ENCODE data around the gene SIVA1.

SIVA1 gene

DNA sequence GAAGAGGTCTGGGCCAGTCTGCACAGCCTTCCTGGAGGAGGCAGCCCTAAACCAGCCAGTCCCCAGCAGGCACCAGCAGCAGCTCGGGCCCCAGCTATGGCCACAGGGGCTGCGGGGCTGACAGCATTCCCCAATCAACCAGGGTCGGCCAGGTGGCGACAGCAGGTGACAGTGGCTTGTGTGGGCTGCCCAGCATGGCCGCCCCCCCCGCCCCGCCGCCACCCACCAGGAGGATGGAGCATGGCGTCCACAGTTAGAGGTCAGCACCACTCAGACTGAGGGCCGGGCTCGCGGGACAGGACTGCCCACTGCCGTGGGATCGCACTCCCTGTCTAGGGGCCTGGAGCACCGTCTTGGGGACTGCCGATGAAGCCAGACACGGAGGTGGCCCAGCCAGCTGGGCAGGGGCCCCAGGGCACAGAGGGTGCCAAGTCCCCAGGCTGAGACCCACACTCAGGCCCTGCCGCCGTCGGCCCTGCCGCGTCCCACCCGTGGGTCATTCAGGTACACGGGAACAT, 27.6 kb downstream of the SIVA1 start:
- no peak for DNase-seq (ENCODE audit: low spot score)
- in situ Hi-C loops (cut with MboI; ENCODE audit: low sequenced_read_pairs, unreplicated experiment) = no loop called here
- TF ChIP-seq, protein P1, sequence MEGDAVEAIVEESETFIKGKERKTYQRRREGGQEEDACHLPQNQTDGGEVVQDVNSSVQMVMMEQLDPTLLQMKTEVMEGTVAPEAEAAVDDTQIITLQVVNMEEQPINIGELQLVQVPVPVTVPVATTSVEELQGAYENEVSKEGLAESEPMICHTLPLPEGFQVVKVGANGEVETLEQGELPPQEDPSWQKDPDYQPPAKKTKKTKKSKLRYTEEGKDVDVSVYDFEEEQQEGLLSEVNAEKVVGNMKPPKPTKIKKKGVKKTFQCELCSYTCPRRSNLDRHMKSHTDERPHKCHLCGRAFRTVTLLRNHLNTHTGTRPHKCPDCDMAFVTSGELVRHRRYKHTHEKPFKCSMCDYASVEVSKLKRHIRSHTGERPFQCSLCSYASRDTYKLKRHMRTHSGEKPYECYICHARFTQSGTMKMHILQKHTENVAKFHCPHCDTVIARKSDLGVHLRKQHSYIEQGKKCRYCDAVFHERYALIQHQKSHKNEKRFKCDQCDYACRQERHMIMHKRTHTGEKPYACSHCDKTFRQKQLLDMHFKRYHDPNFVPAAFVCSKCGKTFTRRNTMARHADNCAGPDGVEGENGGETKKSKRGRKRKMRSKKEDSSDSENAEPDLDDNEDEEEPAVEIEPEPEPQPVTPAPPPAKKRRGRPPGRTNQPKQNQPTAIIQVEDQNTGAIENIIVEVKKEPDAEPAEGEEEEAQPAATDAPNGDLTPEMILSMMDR (IDR thresholded peaks at IDR 0.05; ENCODE audit: borderline replicate concordance, control extremely low read depth, extremely low read depth, insufficient read depth, missing control alignments) = no peak

DNA sequence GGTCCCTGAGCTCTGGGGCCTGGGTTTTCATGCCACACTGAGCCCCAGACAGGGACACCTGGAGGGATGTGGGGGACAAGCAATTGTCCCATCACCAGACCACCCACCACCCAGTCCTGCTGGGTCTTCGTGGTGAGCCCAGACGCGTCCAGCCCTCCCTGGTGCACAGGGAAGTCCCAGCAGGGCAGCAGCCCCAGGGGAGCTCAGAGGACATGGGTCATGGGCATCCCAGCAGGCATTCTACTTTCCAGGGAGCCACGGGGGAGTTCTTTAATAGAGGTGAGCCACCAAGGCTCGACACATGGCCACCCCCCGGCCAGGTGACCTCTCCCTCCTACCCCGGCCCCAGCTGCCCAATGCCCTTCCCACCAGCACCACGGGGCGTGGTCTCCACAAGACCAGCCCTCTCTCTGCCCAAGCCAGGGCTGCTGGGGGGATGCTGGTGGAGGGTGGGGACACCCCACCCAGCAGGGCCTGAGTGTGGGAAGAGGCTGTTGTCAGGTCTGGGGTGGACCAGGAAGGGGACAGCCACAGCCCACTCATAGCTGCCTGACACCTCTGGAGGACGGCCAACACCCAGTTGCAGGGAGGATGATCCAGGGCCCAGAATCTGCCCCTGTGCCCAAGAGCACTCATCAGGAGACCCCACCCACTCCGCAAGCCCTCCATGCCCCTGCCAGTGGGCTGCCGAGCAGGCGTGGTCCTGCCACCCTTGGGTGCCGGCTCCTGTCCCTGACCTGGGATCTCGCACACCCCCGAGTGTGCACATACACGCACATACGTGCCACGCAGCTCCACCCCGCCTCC, 28.5 kb downstream of the SIVA1 start:
- TF ChIP-seq, protein P1 (IDR thresholded peaks at IDR 0.05; ENCODE audit: borderline replicate concordance, control extremely low read depth, extremely low read depth, insufficient read depth, missing control alignments) = no peak
- no peak for DNase-seq (ENCODE audit: low spot score)
- in situ Hi-C loops (cut with MboI; ENCODE audit: low sequenced_read_pairs, unreplicated experiment) = no loop called here

DNA sequence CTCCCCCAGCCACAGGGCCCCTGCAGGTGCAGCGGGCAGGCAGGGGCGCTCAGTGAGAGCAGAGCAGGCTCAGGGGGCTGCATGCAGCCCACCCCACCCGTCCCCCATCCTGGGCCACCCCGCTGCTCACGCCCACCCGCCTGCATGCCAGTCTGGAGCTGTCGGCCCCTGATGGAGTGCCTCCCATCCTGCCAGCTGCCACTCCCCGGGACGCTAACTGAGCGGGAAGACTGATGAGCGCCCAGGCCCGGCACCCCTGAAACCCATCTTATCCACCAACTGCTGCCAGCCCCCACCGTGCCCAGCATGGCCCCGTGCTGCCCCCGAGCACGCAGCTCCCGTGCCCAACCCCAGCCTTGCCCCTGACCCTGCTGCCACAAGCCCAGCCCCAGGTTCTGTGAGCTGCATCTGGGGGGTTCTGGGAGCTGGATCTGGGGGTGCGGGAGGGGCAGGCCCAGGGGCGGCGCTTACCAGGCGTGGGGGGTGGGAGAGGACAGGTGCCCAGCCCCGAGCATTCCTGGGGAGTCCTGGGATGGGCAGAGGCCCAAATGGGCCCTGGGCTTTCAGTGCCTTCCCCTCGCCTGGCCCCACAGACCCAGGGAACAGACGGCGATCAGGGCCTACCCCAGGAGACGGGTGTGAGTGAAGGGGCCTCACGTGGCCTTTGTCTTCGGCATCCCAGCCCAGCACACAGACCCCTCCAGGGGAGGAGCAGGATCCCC, 29.3 kb downstream of the SIVA1 start:
- in situ Hi-C loops (cut with MboI; ENCODE audit: low sequenced_read_pairs, unreplicated experiment) = no loop called here
- DNase-seq (ENCODE audit: low spot score) = no peak
- TF ChIP-seq, protein P1 (IDR thresholded peaks at IDR 0.05; ENCODE audit: borderline replicate concordance, control extremely low read depth, extremely low read depth, insufficient read depth, missing control alignments) = no peak

DNA sequence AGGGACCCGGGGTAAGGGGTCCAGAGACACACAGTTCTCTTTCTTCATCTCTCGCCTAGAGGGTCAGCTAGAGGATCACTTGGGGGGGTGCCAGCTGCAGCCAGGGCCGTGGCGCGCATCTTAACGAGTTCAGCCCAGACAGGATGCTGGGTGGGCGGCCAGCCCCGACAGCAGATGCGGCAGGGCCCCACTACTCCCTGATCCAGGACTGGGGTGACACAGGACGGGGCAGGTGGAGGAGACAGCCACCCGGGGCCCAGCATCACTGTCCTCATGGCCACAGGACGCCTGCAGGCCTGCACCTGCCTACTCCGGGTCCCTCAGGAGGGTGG, 29.8 kb downstream of the SIVA1 start:
- TF ChIP-seq, protein P1 (IDR thresholded peaks at IDR 0.05; ENCODE audit: borderline replicate concordance, control extremely low read depth, extremely low read depth, insufficient read depth, missing control alignments) = no peak
- DNase-seq (ENCODE audit: low spot score) = no peak
- in situ Hi-C loops (cut with MboI; ENCODE audit: low sequenced_read_pairs, unreplicated experiment) = no loop called here

DNA sequence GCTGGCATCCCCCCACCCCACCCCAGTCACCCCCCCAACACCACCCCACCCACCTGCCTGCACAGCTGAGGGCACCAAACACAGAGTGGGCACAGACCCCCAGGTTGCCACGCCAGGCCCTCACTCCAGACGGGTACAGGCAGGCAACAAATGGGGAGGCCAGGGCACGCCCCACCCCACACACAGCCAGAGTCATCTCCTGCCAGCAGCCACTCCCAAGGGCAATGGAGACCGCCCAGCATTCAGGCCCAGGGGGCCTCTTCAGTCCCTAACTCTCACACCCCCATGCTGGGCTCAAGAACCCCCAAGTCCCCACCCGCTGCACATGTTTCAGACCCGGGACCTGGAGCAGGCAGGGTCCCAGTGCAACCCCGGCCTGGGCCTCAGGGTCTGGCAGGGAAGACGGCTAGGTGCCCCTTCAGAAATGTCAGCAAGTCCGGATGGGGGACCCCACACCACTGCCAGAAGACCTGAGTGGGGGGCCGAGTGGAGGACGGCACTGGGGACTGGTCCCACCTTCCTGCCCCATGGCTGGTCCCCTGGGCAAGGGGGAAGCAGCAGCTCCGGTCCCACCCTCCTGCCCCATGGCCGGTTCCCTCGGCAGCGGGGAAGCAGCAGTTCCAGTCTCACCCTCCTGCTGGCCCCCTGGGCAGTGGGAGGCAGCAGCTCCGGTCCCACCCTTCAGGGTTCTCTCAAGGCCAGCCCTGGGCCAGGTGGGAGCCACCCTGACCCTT, 30.7 kb downstream of the SIVA1 start:
- TF ChIP-seq, protein P1 (IDR thresholded peaks at IDR 0.05; ENCODE audit: borderline replicate concordance, control extremely low read depth, extremely low read depth, insufficient read depth, missing control alignments) = no peak
- in situ Hi-C loops (cut with MboI; ENCODE audit: low sequenced_read_pairs, unreplicated experiment) = no loop called here
- no peak for DNase-seq (ENCODE audit: low spot score)

DNA sequence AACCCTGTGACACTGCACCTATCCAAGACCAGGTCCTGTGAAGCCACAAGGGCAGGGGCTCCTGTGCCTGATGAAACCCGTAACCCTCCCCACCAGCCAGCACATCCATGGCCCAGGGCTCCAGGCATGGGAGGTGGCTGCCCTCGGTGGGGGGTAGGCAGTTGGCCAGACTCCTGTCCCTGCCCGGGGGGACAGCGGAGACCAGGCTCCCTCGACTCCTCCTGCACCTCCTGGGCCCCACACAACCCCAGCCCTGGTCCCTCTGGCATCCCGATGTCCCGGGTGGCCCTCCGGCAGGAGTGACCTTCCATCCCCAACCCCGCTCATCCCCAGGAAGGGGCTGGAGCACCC, 31.2 kb downstream of the SIVA1 start:
- DNase-seq (ENCODE audit: low spot score) = no peak
- TF ChIP-seq, protein P1 (IDR thresholded peaks at IDR 0.05; ENCODE audit: borderline replicate concordance, control extremely low read depth, extremely low read depth, insufficient read depth, missing control alignments) = no peak
- in situ Hi-C loops (cut with MboI; ENCODE audit: low sequenced_read_pairs, unreplicated experiment) = no loop called here
